Subcutaneous adipose tissue (tissue), 4 donors: ENCODE measurements around the gene FRMD5. TPM values are rescaled to one million over a fixed set of nuclear protein-coding genes. Genes with fewer than 3 reads are reported as not detected.

Experiments
- total RNA-seq, 4 donors: library from RNA; depleted of rRNA; stranded (reverse); fragments of >200 nt; gene quantifications; one replicate each; pipeline ENCODE4 v1.1.0, GENCODE V29; 2016
- TF ChIP-seq, protein P1 (sequence below): fragments of 450-650 bp; IDR thresholded peaks from one replicate; pipeline ENCODE4 v1.5.1; 2016; ENCODE audit warnings: low read depth, mild to moderate bottlenecking, control low read depth, antibody characterized with exemption, moderate library complexity

The FRMD5 gene
- total RNA-seq, 4 donors from 2014 or later, result 0.34 TPM; not detected in 3

DNA sequence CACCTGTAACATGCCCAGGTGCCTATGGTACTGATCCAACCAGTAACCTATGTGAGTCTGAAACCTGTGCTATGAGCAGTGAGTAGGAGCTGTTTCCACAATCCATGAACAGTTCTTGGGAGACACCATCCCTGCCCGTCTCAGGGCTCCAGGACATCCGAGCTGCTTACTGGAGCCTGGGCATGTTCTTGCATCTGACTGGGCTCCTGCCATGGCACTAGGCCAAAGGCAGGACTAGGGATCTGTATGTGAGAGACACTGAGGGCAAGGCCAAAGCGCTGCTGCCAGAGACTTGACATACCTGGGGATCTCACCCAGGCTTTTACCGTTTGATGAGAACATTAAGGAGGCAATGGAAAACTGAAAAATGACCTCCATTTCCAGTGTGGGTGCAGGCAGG lies 308.5 kb downstream of the FRMD5 start:
- TF ChIP-seq, protein P1, sequence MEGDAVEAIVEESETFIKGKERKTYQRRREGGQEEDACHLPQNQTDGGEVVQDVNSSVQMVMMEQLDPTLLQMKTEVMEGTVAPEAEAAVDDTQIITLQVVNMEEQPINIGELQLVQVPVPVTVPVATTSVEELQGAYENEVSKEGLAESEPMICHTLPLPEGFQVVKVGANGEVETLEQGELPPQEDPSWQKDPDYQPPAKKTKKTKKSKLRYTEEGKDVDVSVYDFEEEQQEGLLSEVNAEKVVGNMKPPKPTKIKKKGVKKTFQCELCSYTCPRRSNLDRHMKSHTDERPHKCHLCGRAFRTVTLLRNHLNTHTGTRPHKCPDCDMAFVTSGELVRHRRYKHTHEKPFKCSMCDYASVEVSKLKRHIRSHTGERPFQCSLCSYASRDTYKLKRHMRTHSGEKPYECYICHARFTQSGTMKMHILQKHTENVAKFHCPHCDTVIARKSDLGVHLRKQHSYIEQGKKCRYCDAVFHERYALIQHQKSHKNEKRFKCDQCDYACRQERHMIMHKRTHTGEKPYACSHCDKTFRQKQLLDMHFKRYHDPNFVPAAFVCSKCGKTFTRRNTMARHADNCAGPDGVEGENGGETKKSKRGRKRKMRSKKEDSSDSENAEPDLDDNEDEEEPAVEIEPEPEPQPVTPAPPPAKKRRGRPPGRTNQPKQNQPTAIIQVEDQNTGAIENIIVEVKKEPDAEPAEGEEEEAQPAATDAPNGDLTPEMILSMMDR, result no peak

DNA sequence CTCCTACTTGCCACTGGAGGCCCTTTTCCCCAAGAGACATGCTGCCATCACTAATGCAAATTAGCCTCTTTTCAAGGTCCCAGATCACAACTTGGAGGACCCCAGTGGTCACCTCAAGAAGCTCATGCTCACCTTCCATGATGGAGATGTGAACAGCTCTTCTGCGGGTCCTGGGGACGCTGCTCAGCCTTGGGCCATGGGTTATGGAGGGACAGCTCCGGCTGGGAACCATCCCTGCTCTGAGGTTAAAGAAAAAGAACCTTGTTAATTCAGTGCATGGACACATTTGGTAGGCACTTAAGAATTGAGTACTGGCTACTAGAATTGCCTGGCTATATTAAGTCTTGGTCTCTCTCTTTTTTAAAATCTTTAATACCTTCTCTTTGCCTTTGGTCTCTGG lies 311.5 kb downstream of the FRMD5 start:
- TF ChIP-seq, protein P1, result no peak

DNA sequence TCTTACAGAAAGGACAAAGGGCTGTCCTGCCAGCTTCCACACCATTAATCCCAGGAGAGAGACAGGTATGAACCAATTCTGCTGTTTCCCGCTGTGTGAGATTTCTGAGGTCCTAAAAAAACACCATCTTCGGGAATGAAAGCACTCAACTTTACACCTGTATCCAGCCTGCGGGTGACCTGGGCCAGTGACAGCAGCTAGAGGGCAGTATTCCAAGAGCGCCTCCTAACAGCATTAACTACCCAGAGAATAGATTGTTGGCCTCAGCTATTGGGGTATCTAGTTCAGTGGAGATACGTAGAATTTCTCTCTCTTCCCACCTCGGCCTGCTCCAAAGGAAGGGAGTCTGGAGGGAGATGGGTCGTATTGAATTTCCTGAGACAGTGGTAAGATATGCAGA lies 313.1 kb downstream of the FRMD5 start:
- TF ChIP-seq, protein P1, result no peak

DNA sequence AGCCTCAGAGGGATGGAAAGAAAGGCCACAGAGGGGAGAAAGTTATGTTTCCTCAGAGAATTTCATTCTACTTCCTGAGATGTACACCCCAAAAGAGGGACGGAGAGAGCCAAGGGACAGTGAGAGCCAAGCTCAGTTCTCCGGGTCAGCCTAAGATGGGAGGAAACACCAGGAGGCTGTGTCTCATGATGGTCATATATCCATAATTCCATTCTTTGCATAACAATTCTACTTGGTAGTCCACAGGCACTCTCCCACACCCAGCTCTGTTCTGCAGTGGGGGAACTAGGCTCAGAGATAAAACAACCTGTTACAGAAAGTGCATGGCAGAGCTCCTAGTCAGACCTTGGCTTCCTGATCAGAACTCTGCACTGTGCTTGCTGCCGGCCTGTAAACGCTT lies 313.8 kb downstream of the FRMD5 start:
- TF ChIP-seq, protein P1, result no peak

DNA sequence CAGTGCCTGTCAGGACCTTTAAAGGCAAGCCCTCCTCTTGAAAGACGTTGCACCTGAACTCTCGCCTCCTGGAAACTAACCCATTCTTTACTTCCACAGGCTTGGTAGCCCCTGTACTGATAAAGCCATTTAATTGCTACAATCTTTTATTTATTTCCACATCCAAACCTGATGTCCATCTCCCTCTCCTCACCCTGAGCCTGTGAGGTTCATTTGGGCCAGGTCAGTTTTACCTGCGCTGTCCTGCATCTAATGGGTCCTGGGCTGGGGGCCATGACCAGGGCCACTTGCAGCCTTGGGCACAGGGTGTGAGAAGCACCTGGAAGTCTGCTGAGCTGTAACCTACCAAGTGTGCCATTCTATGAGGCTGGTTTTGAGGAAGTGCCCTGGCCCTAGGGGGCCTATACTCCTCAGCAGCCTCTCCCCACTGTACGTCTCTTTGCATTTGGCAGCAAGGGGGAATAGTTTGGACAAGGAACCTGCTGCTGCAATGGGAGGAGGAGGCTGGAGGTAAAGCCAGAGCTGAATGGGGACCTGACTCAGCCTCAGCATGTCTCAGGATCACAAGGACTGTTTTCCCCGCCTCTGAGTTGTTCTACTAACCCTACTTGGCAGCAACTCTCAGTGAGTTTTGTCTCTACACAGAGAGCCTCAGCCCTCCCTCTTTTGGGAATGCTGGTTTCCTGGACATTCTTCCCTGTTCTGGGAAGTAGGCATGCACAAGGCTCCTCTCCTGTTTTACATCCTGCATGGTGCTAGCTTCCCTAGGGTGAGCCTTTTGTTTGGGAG lies 314.5 kb downstream of the FRMD5 start:
- TF ChIP-seq, protein P1, result no peak

DNA sequence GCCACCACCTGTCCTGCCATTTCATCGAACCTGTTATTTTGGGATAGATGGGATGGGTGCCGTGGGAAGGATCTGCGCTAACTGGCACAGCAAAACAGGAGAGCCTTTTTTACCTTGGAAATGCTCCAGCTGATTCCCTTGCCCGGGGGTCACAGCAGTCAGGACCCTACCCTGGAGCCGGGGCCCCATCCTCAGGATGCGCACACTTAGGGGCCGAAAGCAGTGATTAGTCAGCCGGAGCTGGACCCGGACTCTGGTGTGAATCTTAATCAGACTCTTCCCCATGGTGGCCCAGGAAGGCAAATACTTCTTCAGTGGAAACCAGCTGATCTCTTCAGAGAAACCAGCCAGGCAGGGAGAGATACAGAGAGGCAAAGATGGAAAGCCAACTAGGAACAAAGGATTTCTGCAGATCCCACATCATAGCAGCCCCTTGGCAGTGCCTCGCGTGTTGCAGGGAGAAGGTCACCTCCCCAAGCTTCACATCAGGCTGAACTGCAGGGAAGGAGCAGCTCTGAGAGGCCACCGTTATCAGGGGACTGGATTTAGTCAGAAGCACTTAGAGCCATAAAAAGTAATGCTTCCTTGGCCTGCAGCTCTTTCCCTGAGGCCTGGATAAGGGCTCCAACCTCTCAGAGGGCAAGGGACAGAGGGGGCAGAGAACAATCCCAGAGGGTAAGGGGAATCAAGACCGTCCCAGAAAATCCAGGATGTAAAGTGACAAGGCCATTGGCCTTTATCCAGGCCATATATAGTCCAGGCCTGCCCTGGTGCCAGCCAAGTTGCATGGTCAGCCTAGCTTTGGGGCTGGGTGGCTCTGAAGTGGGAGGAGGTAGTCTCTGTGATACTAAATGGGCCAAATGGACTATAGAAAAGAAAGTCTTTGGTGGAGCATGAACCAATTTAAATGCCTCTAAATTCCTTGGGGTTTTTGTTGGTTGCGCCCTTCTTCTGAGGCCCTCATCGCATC lies 315.4 kb downstream of the FRMD5 start:
- TF ChIP-seq, protein P1, result no peak

DNA sequence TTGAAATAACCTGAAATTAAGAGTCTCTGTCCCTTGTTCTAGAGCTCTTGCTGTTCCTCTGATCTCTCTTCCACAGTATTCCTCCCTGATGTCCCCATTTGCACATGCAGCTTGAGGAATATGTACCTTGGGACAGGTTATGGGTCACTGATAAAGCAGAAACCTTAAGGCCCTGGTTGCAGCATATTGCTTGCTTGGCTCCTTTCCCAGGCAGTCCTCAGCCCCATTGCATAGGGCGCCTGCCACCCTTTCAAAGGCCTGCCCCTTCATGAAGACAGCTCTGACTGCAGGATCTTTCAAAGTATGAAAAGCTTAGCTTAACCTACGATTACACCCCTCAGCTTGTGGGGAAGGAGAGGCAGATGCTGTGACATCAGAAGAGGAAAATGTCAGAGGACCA lies 316.6 kb downstream of the FRMD5 start:
- TF ChIP-seq, protein P1, result no peak
